Measurements from ENCODE around the gene C1QB.
"Not testable (repeated sequence)": the region's sequence is repeated elsewhere in the genome, so short reads cannot be mapped to it uniquely, and the experiment has no call there.

Gene C1QB

DNA sequence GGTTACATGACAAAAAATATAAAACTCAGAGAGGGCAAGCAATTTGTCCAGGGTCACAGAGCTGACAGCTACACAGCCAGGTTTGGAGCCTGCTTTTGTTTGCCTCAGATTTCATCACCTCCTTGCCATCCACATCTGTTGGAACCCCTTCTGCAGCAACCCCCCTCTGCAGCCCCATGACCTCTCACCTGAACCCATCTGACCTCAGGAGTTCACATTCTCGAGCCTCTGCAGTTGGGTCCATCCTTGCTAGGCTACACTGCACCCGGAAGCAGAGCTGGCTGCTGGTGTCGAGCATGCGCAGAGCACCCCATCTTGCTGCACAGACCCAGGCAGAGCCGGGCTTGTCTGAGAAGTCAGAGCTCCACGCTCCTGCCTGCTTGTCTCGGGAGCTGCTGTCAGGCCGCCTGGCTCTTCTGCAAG is 10.0 kb downstream of the C1QB start:
- no peak for DNase-seq (ENCODE audit: low read depth)

DNA sequence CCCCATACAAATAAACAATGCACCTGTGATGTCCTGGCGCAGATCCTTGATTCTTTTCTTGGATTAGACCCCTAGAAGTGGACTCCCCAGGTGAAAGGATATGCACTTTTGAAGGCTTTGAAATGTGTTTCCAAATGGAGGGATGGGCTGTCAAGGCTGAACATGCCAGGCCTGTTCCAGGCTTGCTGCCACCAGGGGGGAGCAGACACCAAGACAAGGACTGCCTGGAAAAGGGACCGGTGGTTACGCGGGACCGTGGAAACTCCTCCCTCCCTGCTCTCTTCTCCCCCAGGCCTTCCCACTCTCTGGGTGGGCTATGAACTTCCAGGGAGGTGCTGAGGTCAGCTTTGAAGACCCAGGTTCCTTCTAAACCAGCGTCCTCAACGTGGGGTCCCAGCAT is 12.7 kb downstream of the C1QB start:
- no peak for DNase-seq (ENCODE audit: low read depth)

DNA sequence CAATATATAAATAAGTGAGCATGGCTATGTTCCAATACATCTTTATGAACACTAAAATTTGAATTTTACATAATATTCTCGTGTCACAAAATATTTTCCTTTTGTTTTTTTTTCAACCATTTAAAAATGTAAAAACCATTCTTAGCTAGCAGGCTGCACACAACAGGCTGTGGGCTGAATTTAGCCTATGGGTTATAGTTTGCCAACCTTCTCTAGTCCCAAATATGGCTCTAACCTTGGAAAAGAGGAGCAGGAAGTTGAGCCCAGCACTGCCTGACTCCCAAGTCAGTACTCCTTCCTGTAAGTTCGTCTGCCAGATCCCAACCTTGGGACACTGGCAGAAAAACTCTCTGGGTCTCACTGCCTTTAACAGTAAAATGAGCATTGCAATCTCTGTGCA is 13.4 kb downstream of the C1QB start:
- DNase-seq (ENCODE audit: low read depth), result no peak

DNA sequence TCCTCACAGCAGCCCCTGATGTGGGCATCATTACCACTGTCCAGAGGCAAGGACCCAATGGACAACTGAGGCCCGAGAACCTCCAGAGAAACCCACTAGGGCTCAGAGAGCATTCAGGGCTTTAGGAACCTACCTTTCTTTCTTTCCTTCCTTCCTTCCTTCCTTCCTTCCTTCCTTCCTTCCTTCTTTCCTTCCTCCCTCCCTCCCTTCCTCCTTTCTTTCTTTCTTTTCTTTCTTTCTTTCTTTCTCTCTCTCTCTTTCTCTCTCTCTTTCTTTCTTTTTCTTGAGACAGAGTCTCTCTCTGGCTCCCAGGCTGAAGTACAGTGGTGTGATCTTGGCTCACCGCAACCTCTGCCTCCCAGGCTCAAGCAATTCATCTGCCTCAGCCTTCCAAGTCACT is 15.8 kb downstream of the C1QB start:
- not testable (repeated sequence) for DNase-seq (ENCODE audit: low read depth)

DNA sequence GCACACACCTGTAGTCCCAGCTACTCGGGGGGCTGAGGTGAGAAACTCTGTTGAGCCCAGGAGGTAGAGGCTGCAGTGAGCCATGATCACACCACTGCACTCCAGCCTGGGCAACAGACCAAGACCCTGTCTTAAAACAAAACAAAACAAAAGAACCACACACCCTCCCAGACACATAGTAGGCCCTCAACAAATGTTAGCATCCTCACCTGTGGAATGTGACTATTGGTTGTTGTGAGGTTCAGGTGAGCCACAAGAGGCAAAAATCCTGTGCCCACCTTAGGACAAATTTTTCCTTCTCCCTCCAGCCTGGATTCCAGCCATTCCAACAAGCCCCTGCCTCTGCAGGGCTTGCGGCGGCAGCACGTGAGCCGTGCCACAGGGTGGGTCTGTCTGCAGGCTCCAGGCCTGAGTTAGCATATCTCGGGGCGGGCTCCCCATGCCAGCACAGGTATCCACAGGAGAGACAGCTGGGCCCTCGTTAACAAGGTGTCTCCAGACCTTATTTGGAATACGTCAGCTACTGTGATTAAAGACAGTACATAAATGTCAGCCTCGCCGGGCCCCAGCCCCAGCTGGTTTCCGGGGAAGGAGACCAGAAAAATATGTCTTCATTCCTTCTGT is 17.4 kb downstream of the C1QB start:
- no peak for DNase-seq (ENCODE audit: low read depth)

DNA sequence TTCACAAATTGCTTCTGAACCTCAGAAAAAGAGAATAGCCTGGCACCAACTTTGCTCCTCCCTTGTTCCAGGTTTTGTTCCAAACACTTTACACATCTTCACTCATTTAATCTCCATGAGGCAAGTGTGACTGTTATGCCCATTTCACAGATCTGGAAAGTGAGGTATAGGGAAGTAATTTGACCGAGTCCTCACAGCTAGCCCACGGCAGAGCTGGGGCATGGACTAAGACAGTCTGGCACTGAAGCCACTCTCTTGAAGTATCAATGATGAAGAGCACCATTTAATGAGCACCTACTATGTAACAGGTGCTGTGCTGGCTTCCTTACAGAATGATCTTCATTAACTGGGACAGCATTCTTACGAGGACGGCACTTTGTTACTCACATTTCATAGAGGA is 19.0 kb downstream of the C1QB start:
- no peak for DNase-seq (ENCODE audit: low read depth)

DNA sequence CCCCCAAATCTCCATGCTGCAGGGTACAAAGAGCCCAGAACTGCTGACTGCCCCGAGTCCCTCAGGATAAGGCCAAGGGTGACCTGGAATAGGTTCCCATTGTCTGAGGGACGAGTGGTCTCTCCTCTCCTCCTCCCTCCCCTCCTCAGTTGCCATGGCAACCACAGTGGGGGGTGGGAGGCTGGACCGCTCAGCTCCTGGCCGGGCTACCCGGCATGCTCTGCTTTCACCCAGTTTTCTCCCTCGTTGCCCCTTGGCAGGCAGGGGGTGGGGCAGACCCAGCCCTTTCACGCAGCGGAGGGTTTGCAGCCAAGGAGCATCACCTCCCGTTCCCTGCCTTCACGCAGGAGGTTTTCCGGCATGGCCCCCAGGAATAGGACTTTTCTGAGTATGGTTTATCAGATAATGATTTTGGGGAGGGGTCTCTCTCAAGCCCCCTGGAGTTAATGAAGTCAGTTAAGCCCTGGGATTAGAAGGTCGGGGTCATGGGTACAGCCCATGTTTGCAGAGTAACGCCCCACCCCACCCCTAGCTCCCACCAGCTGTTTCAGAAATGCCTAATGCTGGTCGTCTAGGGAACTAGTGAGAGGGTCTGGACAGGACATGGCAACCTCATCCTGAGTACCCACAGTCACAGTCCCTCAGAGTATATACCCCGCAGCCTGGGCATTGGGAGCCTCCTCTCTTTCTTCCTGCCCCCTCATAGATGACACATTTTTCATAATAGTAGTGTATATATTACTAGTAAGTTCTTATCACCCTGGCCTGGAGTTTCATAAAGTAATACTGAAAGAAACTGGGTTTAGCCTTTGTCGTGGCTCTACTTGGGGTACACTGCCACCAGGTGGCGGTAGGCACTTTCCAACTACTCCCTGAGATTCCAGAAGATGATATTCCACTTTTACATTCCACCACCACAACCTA is 20.7 kb downstream of the C1QB start:
- DNase-seq (ENCODE audit: low read depth), result no peak

DNA sequence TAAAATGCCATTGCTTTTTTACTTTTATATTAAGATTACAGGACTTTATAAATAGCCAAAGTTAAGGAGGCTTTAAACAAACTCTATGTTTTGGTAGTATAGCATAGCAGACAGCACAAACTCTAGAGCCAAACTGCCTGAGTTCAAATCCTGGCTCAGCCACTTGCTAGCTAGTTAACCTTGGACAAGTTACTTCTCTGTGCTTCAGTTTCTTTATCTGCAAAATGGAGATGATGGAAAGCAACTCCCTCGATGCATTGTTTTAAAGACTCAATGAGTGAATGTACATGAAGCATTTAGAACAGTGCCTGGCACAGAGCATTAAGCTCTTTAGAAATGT is 21.3 kb downstream of the C1QB start:
- DNase-seq (ENCODE audit: low read depth), result no peak

DNA sequence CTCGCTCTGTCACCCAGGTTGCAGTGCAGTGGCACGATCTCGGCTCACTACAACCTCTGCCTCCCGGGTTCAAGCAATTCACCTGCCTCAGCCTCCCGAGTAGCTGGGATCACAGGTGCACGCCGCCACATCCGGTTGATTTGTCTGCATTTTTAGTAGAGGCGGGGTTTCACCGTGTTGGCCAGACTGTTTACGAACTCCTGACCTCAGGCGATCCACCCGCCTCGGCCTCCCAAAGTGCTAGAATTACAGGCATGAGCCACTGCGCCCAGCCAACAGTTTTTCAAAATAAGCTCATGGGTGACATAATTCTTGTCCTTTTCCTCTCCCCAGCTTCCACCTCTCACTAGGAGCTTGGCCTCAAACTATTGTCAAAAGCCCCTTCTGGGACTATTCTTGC is 23.1 kb downstream of the C1QB start:
- DNase-seq (ENCODE audit: low read depth), result not testable (repeated sequence)

DNA sequence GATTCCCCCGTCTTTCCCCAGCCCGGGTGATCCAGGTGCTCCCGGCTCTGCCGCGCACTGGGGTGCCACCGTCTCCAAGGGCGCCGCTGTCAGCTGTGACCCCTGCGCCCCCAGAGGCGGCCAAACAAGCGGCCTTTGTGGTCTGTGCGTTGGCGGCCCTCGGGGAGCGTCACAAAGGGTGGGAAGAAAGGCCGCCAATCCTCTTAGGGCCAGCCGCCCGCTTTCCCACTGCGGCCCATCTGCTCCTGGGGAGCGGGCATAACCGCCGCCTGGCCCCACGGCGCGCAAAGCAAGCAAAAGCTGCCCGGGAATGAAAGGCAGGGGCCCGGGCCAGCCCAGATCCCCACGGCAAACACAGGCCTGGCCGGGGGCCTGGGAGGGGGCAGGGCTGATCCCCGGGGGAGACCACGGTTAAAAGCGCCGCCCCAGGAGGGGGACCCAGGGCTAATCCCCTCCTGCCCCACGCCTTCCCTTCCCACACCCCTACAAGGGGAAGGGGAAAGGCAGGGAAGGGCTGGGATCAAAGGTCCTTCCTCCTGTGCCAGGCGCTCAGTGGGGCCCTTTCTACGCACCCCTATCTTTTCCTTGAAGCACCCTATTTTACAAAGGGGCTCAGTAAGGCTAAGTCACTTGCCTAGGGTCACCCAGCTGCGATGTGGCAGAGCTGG is 24.0 kb downstream of the C1QB start:
- no peak for DNase-seq (ENCODE audit: low read depth)

DNA sequence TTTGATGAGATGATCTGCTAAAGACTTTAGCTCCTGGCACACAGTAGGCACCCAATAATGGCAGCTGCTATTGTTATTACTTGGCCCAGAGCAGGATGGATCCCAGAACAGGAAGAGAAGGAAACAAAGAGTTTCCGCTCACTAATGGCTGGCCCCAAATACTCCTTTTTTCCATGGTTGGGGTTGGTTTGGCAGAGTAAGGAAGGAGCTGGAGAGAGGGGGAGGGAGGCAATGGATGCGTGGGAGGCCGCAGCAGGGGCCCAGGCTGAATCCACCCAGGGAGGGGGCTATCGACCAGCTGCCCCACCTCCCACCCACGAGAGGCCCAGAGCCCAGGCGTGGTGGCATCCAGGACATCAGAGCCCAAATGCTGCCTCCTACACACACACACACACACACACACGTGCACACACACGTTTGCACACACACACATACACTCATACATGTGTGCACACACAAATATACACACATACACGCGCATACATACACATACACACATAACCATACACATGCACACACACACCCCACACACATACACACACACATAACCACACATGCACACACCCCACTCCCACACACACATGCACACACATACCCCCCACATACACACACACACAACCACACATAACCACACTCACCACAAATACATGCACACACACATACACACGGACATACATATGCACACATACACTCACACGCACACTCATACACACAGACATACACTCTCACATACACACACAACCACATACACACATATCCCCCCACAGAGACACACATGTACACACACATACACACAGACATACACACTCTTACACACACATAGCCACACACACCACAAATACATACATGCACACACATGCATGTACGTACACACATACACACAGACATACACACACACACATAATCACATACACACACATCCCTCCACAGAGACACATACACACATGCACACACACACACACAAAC is 25.2 kb downstream of the C1QB start:
- DNase-seq (ENCODE audit: low read depth), result no peak

DNA sequence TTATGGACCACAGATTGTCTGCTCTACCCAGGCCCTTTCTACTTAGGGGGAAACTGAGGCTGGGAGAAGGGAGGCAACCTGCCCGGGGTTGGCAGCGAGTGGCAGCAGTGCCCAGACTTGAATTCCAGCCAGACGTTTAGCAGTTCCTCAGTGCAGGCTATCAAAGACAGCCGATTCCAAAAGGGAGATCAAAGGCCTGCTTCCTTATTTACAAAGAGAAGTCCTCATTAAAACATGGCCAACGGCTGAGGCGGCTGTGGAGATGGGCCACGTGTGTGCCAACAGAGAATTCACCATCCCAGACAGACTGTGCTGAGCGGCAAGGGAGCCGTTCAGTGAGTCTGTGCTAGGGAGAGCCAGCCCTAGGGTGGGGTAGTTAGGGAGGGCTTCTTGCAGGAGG is 27.7 kb downstream of the C1QB start:
- DNase-seq (ENCODE audit: low read depth), result no peak

DNA sequence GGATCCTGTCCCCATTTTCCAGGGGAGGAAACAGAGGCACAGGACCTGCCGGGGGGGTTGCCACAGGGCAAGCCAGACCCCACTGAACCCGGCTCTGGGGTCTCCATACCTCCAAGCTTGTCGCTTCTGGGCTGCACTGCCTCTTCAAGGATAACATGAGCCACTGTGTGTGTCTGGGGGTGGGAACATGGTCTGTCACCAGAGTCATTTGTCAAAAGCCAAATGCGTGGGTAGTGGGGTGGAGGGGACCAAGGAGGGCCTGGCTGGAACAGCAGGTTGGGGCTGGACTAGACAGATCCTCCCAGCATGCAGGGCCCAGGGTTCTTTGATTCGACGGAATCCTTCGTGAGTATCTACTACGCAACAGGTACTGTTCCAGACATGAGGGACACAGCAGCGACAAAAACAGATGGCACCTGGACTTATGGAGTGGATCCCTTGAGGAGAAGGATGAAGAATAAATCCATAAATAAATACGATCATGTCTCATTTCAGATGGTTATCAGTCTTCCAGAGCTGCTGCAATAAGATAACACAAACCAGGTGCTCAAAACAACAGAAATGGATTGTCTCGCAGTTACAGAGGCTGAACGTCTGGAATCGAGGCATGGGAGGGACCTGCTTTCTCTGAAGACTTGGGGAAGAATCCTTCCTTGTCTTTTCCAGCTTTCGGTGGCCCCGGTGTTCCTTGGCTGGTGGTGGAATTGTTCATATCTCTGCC is 28.7 kb downstream of the C1QB start:
- no peak for DNase-seq (ENCODE audit: low read depth)

DNA sequence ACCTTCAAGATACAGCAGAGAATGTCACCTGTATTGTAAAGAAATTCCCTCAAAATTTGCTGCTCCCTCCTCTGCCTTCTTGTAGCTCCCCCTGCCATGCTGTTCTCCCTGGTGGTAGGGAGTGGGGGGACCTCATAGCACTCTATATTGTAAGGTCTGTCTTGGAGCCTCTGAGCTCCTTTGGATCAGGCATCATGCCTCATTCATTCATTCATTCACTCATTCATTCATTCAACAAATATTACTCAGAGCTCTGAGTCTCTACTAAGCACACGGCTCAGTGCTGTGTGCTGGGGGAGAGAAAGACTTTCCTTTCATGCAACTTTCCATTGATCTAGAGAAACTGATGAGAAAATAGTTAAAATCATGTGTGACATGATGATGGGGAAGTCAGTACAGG is 30.5 kb downstream of the C1QB start:
- no peak for DNase-seq (ENCODE audit: low read depth)

DNA sequence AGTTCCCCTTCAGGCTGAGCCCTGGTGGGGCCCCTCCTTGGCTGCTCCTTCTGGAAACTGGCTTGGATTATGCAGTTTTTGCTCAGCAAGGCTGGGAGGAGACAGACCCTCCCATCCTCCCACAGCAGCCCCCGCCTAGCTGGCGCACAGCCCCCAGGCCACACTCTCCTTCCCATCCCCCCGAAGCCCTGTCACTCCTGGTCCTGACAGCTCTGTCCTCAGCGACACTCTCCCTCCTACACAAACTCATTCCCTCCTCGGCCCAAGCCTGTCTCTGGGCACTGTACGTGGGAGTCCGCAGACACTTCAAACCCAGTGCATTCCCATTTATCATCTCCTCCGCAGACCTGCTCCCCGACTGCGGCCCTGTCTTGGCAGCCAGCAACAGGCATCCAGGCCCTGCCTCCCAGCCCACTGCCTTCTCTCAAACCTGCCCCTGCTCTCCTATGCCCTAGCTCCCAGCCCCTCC is 32.6 kb downstream of the C1QB start:
- no peak for DNase-seq (ENCODE audit: low read depth)

DNA sequence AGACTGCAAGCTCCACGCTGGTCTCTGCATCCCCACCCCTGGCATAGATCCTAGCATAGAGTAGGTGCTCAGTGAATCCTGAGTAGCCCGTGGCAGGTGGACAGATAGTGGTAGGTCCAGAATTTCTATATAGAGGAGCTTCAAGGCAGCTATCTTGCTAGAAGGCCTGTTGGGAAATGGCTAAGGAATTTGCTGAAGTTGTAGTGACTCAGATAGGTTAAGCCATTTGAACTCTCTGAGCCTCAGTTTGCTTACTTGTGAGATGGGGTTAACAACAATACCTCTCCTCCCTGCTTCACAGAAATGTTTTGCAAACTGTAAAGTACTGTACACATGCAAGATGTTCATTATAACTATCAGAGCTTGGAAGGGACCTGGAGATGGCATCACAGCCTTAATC is 34.2 kb downstream of the C1QB start:
- no peak for DNase-seq (ENCODE audit: low read depth)

DNA sequence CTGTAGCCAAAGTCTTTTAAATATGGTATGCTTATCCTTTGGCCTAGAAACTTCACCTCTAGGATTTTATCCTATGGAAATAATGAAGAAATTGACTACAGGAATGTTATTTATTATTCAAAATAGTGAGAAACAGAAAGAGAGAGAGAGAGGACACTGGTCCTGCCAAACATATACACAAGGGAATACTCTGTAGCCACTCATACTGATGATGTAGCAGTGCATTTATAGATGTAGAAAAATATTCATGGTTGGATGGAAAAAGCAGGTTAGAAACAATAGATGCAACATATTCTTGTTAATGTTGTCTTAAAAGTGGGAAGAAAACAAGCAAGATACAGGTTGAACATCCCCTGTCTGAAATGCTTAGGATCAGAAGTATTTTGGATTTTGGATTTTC is 35.4 kb downstream of the C1QB start:
- no peak for DNase-seq (ENCODE audit: low read depth)

DNA sequence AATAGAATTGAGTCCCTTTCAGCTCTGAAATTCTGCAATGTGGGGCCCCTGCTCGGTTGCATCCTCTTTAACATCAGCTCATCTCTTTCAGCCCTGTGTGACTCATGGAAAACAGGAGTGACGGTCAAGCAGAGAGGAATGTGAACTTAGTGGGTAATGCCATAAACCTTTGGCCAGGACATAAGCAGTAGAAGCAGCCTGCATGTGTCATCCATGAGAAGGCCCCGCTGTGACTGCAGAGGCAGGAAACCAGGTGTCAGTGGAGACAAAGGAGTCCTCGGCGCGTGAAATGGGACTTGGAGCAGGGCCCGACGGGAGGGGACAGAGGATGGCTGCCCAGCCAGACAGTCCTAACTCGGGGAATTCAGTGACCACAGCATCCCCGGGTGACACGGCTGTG is 36.5 kb downstream of the C1QB start:
- DNase-seq (ENCODE audit: low read depth), result no peak

DNA sequence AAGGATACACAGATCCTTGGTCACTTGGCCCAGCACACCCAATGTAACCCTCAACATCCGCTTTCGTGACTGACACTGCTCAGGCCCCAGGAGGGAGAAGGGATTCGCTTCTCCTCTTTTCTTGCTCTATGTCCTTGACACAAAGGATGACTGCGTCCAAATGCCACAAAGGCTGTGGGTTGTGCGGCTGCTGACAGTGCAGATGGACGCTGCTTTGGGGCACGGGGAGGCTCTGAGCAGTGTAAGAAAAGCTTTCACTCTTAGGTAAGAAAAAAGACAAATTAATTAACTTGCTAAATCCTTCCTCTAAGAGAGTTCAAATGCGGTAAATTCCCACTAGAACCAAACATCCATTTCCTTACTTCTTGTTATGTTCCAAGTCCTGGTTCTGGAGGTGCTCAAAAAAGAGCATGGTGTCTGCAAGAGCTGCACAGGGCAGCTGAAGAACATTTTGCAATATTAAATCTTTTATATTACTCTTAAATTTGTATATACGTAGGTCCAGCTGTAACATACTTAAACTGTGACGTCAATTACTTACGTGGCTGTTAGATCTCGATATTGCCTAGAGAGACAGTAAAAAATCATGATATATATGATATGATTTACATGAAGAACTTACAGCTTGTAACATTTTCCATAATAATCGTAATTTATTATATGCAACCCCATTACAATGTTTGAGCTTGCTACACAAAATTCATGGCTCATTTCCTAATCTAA is 38.2 kb downstream of the C1QB start:
- DNase-seq (ENCODE audit: low read depth), result no peak

DNA sequence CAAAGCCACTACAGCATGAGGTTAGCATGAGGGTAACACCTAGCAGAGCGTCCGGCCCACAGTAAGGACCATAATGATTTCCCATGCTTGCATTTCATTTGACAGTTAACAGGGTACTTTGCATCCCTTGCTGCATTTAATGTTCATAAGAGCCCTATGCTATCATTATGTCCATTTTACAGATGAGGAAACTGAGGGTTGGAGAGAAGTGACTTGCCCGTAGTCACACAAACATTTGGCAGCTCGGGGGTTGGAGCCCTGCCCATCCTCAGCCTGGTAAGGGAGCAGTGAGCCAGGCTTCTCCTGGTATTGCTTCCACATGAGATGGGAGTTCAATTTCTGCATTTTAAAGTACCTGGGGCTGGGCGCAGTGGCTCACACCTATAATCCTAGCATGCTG is 41.1 kb downstream of the C1QB start:
- DNase-seq (ENCODE audit: low read depth), result no peak

DNA sequence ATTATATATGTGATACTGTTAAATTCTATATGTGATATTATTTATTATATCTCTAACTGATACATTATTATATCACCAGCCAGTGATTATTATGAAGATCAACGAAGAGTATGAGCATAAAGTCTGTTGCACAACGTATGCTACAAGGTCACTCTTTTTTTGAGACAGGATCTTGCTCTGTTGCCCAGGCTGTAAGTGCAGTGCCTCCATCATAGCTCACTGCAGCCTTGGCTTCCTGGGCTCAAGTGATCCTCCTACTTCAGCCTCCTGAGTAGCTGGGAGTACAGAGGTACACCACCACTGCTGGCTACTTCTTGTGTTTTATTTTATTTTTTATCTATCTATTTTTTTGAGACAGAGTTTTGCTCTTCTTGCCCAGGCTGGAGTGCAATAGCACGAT is 43.6 kb downstream of the C1QB start:
- DNase-seq (ENCODE audit: low read depth), result no peak
